Measurements from ENCODE around the gene POLRMT.

DNA sequence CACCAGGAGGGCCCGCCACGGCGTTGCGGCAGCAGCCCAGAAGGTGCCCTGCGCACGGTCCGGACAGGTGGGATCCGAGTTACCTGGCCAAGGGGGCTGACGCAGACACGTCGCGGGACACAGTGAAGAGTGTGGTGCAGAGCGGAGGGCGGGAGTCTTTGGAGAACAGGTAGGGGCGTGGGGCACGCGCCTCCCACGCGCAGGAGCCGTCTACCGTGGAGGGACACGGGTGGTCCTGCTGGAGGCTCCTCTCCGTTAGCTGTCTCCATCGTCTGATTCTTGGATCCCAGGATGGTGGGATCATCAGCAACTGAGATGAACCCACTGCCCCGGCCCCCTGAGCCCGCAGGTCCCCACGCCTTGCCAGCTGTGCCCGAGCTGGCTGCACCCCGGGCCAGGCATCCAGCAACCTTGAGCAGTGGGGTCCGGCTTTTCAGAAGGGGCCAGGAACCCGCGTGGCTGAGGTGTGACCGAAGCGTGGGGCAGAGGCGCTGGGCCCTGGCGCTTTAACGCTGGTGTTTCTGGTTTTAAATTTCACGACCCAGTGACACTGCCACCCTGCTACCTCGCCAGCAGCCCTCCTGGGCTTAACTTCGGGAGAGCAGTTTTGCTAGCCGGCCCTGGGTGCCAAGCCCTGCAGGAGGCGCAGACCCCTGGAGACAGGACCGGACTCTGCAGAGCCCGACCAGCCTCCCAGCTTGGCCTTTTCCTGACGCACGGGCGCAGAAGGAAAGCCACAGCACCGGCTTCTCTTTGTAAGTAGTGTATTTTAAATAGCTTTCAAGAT is 13.6 kb upstream of the POLRMT start:
- TF ChIP-seq ZNF274 (IDR thresholded peaks at IDR 0.05; ENCODE audit: low read length) (no peak), ZNF274 (tag by site-specific recombination; IDR thresholded peaks at IDR 0.05; ENCODE audit: borderline replicate concordance) (no peak), ZNF121 (tag by site-specific recombination; IDR thresholded peaks at IDR 0.05) (no peak), FEZF1 (tag by site-specific recombination; IDR thresholded peaks at IDR 0.05) (no peak), HOXA7 (CRISPR knock-in tag; IDR thresholded peaks at IDR 0.05; ENCODE audit: borderline replicate concordance) (no peak), MZF1 (tag by site-specific recombination; IDR thresholded peaks at IDR 0.05; ENCODE audit: borderline replicate concordance) (no peak), ZNF768 (tag by site-specific recombination; IDR thresholded peaks at IDR 0.05) (no peak), ZNF510 (tag by site-specific recombination; IDR thresholded peaks at IDR 0.05; ENCODE audit: insufficient replicate concordance) (no peak), ZNF133 (tag by site-specific recombination; IDR thresholded peaks at IDR 0.05) (no peak)
- TF ChIP-seq, protein P1, sequence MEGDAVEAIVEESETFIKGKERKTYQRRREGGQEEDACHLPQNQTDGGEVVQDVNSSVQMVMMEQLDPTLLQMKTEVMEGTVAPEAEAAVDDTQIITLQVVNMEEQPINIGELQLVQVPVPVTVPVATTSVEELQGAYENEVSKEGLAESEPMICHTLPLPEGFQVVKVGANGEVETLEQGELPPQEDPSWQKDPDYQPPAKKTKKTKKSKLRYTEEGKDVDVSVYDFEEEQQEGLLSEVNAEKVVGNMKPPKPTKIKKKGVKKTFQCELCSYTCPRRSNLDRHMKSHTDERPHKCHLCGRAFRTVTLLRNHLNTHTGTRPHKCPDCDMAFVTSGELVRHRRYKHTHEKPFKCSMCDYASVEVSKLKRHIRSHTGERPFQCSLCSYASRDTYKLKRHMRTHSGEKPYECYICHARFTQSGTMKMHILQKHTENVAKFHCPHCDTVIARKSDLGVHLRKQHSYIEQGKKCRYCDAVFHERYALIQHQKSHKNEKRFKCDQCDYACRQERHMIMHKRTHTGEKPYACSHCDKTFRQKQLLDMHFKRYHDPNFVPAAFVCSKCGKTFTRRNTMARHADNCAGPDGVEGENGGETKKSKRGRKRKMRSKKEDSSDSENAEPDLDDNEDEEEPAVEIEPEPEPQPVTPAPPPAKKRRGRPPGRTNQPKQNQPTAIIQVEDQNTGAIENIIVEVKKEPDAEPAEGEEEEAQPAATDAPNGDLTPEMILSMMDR (tag by site-specific recombination; IDR thresholded peaks at IDR 0.05): no peak
- TF ChIP-seq, protein P2, sequence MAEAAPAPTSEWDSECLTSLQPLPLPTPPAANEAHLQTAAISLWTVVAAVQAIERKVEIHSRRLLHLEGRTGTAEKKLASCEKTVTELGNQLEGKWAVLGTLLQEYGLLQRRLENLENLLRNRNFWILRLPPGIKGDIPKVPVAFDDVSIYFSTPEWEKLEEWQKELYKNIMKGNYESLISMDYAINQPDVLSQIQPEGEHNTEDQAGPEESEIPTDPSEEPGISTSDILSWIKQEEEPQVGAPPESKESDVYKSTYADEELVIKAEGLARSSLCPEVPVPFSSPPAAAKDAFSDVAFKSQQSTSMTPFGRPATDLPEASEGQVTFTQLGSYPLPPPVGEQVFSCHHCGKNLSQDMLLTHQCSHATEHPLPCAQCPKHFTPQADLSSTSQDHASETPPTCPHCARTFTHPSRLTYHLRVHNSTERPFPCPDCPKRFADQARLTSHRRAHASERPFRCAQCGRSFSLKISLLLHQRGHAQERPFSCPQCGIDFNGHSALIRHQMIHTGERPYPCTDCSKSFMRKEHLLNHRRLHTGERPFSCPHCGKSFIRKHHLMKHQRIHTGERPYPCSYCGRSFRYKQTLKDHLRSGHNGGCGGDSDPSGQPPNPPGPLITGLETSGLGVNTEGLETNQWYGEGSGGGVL (tag by site-specific recombination; IDR thresholded peaks at IDR 0.05): no peak
